ENCODE data around the gene OR52M1. TPM values are rescaled to one million over a fixed set of nuclear protein-coding genes. Genes with fewer than 3 reads are reported as not detected.

The OR52M1 gene
- total RNA-seq, 1 experiment from 2014 or later, result not detected

GRCh38 chr11:4495487-4495886 is 49.5 kb upstream of the OR52M1 start:
- Histone ChIP-seq H3K9ac (ENCODE audit: low read length) (no peak overlapping the region), H3K36me3 (ENCODE audit: control insufficient read depth in 1 of 2, insufficient read depth in 2 of 2, low read length in 2 of 2) (no peaks in the 10 kb centered on the region), H3K27ac (ENCODE audit: low read depth, low read length) (no peak overlapping the region), H2AFZ (ENCODE audit: low read depth, low read length, poor library complexity, severe bottlenecking) (no peak overlapping the region), H4K20me1 (ENCODE audit: insufficient read depth) (no peaks in the 10 kb centered on the region), H3K4me2 (ENCODE audit: low read length) (no peak overlapping the region), H3K27me3 (ENCODE audit: insufficient read depth, low read length) (peaks cover 51% of the 10 kb centered on the region), H3K4me1 (ENCODE audit: control insufficient read depth in 1 of 2, insufficient read depth in 2 of 2, low read length in 2 of 2) (no peaks in the 10 kb centered on the region), H3K79me2 (ENCODE audit: insufficient read depth, low read length) (no peaks in the 10 kb centered on the region), H3K9me3 (ENCODE audit: control insufficient read depth in 1 of 2, insufficient read depth in 1 of 2, low read depth in 1 of 2, low read length in 2 of 2) (no peaks in the 10 kb centered on the region), H3K9me2 (ENCODE audit: insufficient read depth) (no peaks in the 10 kb centered on the region), H3K4me3 (replicated peaks in 1 of 2; ENCODE audit: low read depth in 1 of 2, low read length in 2 of 2) (no peak overlapping the region)
- RAD21 ChIA-PET (ENCODE audit: low non-redundant PET in 1 of 2, low total read pairs in 2 of 2, uncharacterized antibody in 2 of 2, unreplicated experiment in 2 of 2), result no interaction called here
- POLR2A ChIA-PET, result no interaction called here
- CTCF ChIA-PET, result interaction anchor here (2.1 to 5.6 kb wide), 2 partner anchors 292 to 308 kb away, joined by 6 to 62 read pairs; no protein-coding TSS in a partner anchor
- no peak for DNase-seq (ENCODE audit: low read depth, low spot score)
- intact Hi-C loops (cut with micrococcal nuclease), result no loop called here
- ATAC-seq, result no peak
- no peak for TF ChIP-seq SP1 (IDR thresholded peaks at IDR 0.05; ENCODE audit: low read depth)
- TF ChIP-seq MAX (IDR thresholded peaks at IDR 0.05), result no peak
- TF ChIP-seq EZH2phosphoT487 (IDR thresholded peaks at IDR 0.05; ENCODE audit: borderline replicate concordance), result no peak
- TF ChIP-seq ZBTB33 (IDR thresholded peaks at IDR 0.05; ENCODE audit: extremely low read depth, insufficient replicate concordance, low read length), result no peak
- no peak for TF ChIP-seq YY1 (IDR thresholded peaks at IDR 0.05; ENCODE audit: extremely low read depth, insufficient replicate concordance, low read depth, low read length)
- no peak for TF ChIP-seq REST (IDR thresholded peaks at IDR 0.05; ENCODE audit: low read depth)
- no peak for TF ChIP-seq TCF7L2 (IDR thresholded peaks at IDR 0.05; ENCODE audit: borderline replicate concordance, extremely low read depth, insufficient read depth, insufficient read length)
- no peak for TF ChIP-seq FOSL1 (IDR thresholded peaks at IDR 0.05; ENCODE audit: low read depth)
- no peak for TF ChIP-seq JUND (IDR thresholded peaks at IDR 0.05)
- TF ChIP-seq ELF1 (IDR thresholded peaks at IDR 0.05; ENCODE audit: borderline replicate concordance, low read depth), result no peak
- TF ChIP-seq CEBPB (IDR thresholded peaks at IDR 0.05; ENCODE audit: low read depth), result no peak
- TF ChIP-seq CBX3 (IDR thresholded peaks at IDR 0.05; ENCODE audit: low read depth), result no peak
- TF ChIP-seq ZFX (IDR thresholded peaks at IDR 0.05), result no peak
- no peak for TF ChIP-seq SRF (IDR thresholded peaks at IDR 0.05; ENCODE audit: low read depth)
- no peak for TF ChIP-seq ZNF274 (IDR thresholded peaks at IDR 0.05; ENCODE audit: low read depth, low read length)
- no peak for TF ChIP-seq EZH2 (IDR thresholded peaks at IDR 0.05)
- TF ChIP-seq EGR1 (IDR thresholded peaks at IDR 0.05; ENCODE audit: low read depth), result no peak
- BruUV-seq (replicated peaks), result no TSS peak
